GM19438 (cell line): ENCODE results near the gene PRDM7.
A peak's percentile ranks its signal among the peaks of the same experiment; 100 is the strongest.
"Not testable (repeated sequence)": the region's sequence is repeated elsewhere in the genome, so short reads cannot be mapped to it uniquely, and the experiment has no call there.

Experiments used
- ATAC-seq: cut with Tn5 transposase; IDR thresholded peaks from one replicate; pipeline ENCODE4 v1.9.1; 2021; ENCODE audit warnings: low read depth; ENCODE audit not compliant: unreplicated experiment

Gene PRDM7

GRCh38 chr16:90077240-90077756 is at the start of gene PRDM7:
Gene PRDM7 (minus strand): TSS chr16:90077331. CDS start chr16:90075910, 1,421 bp downstream.
- peak; percentile 84 for ATAC-seq

DNA sequence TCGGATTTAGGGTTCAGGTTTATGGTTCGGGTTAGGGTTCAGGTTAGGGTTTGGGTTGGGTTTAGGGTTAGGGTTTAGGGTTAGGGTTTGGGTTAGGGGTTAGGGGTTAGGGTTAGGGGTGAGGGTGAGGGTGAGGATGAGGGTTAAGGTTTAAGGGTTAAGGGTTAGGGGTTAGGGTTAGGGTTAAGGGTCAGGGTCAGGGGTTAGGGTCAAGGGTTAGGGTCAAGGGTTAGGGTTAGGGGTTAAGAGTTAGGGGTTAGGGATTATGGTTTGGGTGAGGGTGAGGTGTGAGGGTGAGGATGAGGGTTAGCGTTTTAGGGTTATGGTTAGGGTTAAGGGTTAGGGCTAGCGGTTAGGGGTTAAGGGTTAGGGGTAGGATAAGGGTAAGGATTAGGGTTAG is 44.7 kb upstream of the PRDM7 start:
- ATAC-seq, result not testable (repeated sequence)

DNA sequence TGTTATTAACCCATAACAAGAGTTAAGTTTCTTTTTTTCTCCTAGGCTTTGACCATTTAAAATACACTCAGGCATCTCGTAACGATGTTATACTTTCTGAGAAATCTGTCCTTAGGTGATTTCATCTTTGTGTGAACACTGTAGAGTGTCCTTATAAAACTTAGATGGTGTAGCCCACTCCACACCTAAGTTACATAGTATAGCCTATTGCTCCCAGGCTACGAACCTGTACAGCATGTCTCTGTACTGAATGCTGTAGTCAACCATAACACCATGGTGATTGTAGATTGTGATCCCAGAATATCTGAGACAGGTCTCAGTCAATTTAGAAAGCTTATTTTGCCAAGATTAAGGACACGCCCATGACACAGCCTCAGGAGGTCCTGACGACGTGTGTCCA is 30.5 kb upstream of the PRDM7 start:
- not testable (repeated sequence) for ATAC-seq

GRCh38 chr16:90107060-90107459 is 29.9 kb upstream of the PRDM7 start:
- ATAC-seq, result not testable (repeated sequence)

DNA sequence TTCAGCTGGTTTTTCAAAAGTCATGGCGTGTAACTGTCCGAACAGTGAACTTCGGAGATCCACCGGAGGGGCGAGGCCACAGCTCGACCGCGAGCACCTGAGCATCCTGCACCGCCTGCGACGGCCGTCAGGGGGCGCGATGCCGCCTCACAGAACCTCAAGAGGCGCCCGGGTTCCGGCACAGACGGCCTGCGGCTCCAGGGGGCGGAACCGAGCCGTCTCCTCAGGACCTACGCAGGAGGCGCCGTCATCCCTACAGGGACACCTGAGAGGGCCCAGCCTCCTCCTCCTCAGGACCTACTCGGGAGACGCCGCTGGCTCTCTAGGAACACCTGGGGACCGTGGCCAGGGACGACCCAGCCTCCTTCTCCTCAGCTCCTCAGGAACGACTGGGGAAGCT is 29.1 kb upstream of the PRDM7 start:
- not testable (repeated sequence) for ATAC-seq

GRCh38 chr16:90104725-90105124 is 27.6 kb upstream of the PRDM7 start:
- not testable (repeated sequence) for ATAC-seq

DNA sequence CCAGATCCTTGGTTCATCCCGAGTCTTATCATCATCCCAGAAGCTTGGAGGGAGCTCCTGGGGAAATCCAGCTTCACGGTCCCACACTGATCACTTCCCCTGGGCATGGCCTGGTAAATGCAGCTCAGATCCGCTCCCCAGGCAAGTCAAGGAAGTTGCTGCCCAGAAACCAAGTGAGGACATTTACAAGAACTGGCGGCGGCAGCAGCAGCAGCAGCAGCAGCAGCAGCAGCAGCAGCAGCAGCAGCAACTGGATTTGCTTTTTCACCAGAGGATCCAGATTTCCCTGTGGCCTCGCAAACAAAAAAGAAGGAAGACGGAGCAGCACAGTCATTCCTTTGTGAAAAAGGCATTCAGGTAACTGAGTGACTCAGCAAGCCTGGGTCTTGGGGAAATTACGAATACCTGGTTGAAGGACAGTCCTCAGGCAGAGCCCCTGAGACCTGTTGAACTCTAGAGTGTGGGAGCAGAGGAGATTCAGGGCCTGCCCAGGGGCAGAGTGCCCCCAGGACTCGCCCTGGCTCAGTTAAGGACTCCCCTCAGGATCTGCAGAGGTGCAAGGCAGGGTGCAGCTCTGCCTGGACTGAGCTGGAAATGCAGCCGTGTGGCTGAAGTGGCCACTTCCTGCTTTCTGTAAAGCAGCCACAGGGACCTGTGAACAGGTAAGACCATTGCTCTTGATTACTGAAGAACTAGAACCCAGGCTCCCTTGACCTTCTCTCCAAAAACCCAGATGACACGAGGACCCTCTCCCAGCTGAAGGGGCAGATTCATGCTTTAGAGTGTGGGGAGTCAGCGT is 25.2 kb upstream of the PRDM7 start:
- not testable (repeated sequence) for ATAC-seq

GRCh38 chr16:90101332-90101731 is 24.2 kb upstream of the PRDM7 start:
- not testable (repeated sequence) for ATAC-seq

DNA sequence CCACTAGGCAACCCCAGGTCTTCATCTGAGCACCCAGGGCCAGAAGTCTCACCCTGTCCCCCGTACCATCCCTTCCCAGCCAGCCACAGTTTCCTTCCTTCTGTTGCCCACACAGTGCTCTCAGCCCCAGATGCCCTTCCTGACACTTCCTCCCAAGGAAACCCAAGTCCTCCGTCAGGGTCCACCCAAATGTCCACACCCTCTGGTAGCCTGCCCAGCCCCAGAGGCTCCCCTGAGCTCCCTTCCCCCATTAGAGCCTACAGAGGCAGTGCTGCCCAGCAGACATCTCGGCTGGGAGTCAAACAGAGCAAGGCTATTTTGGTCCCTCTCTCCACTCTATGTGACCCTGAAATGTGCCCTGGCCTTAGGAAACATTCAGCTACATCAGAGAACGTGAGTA is 23.7 kb upstream of the PRDM7 start:
- ATAC-seq, result not testable (repeated sequence)

GRCh38 chr16:90100229-90100628 is 23.1 kb upstream of the PRDM7 start:
- not testable (repeated sequence) for ATAC-seq

- ATAC-seq, result not testable (repeated sequence)
Measured at GRCh38 chr16:90098936-90099335, 21.8 kb upstream of the PRDM7 start.

DNA sequence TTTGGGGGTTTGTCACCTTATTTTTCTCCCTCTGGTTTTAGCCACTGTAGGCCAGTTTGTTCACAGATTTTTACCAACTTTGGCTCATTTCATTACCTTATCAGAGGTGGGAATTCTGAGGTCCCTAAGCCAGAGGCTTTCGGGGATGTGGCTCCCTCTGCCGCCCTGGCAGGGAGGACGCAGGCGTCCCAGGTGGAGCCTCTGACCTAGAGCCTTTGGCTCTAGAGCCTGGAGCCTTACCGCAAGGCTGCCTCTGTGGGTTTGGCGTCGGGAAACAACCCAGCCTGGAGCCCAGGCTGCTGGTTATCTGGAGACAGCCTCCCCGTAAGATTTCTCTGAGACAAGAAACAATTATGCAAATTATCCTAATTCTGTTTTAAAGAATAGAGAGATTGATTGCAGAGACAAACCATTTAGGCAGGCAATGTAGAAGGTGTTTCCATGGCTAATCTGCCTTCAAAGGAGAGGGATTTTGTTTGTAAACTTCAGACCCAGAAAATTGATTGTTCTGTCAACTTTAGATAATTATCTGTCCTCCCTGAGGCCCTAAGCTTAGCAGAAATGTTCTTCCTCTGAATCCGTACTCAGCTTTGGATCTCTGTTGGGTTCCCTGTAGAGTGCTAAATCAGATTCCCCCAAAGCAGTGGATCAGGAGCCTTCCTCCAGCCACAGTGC is 20.0 kb upstream of the PRDM7 start:
- ATAC-seq, result not testable (repeated sequence)

DNA sequence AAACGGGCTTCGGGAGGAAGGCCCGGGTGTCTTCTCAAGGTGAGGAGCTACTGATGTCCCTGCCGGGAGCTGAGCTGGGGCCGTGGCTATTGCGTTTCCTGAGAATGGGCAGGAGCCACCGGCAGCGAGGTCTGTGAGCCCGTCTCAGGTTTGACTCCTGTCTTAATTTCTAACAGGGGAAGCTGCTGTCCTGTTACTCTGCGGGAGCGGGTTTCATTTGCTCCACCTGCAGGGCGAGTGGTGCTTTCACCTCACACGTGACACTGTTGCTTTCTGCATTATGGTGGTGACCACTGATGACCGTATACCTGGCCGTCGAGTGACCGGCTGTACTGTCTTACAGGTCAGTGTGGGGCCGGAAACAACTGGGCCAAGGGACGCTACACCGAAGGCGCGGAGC is 17.7 kb upstream of the PRDM7 start:
- not testable (repeated sequence) for ATAC-seq

- not testable (repeated sequence) for ATAC-seq
Measured at GRCh38 chr16:90094296-90094695, 17.2 kb upstream of the PRDM7 start.

GRCh38 chr16:90093799-90094198 is 16.7 kb upstream of the PRDM7 start:
- ATAC-seq, result not testable (repeated sequence)

DNA sequence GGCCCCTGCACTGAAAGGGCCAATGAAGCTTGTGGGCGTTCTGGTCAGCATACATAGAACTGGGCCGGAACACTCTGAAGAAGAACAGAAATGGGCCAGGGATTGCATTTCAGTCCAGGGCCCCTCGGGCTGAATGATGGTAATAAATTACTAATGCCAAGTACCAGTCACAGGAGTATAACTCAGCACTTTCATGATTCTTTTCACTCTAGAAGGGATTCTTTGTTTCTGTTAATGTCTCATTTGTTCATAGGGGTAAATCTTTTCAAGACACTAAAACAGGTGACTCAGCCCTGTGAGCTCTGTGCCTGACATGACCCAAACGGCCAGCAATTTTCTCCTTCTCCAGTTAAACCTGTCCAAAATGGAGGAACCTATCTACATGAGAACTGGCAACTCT is 15.7 kb upstream of the PRDM7 start:
- not testable (repeated sequence) for ATAC-seq

GRCh38 chr16:90084215-90084950 is 7.3 kb upstream of the PRDM7 start:
- ATAC-seq, result no peak

- no peak for ATAC-seq
Measured at GRCh38 chr16:90083139-90083538, 6.0 kb upstream of the PRDM7 start.

- ATAC-seq, result no peak
Measured at GRCh38 chr16:90081606-90081970, 4.5 kb upstream of the PRDM7 start.

DNA sequence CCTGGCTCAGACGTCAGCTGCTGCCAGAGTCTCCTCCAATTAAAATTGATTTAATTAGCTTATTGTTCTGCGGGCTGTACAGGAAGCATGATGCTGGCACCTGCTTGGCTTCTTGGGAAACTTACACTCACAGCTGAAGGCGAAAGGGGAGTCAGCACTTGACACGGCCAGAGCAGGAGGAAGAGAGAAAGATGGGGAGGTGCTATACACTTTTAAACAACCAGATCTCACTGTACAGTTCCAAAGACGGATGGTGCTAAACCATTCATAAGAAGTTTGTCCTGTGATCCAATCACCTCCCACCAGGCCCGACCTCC is 1.4 kb upstream of the PRDM7 start:
- no peak for ATAC-seq
